Measurements from ENCODE around the gene ZBTB24.

ZBTB24 gene

GRCh38 chr6:109442393-109442924 is 40.6 kb downstream of the ZBTB24 start:
- Histone ChIP-seq H3K9ac (ENCODE audit: insufficient read length) (no peak overlapping the region), H3K4me3 (no peak overlapping the region)

GRCh38 chr6:109441069-109441816 is 41.8 kb downstream of the ZBTB24 start:
- H3K27ac ChIP-seq = no peak overlapping the region
- TF ChIP-seq POLR2AphosphoS5 (IDR thresholded peaks at IDR 0.05; ENCODE audit: borderline replicate concordance, low read depth, low read length) (no peak), EZH2 (IDR thresholded peaks at IDR 0.05) (no peak), FOXP2 (optimal IDR thresholded peaks at IDR 0.05; ENCODE audit: control extremely low read depth, extremely low read length, insufficient read depth) (no peak)
- H3K9me3 ChIP-seq (ENCODE audit: low read depth, low read length) = no peaks in the 10 kb centered on the region
- peak overlapping the region; percentile 89 for H3K9ac ChIP-seq (ENCODE audit: insufficient read length)
- H3K36me3 ChIP-seq (ENCODE audit: insufficient read depth, low read length) = peaks cover 6% of the 10 kb centered on the region; the same call in 1 of the 2 replicates
- DNase-seq (ENCODE audit: low read depth, low spot score) = no peak
- peak overlapping the region; percentile 93 for H3K4me3 ChIP-seq

More at GRCh38 chr6:109442393-109442924, 40.6 kb downstream of the ZBTB24 start:
- DNase-seq (ENCODE audit: low read depth, low spot score) = no peak
- Histone ChIP-seq H3K36me3 (ENCODE audit: insufficient read depth, low read length) (peaks cover 6% of the 10 kb centered on the region; the same call in 1 of the 2 replicates), H3K9me3 (ENCODE audit: low read depth, low read length) (no peaks in the 10 kb centered on the region), H3K27ac (no peak overlapping the region)
- TF ChIP-seq POLR2AphosphoS5 (IDR thresholded peaks at IDR 0.05; ENCODE audit: borderline replicate concordance, low read depth, low read length) (no peak), EZH2 (IDR thresholded peaks at IDR 0.05) (no peak), FOXP2 (optimal IDR thresholded peaks at IDR 0.05; ENCODE audit: control extremely low read depth, extremely low read length, insufficient read depth) (no peak)

- Histone ChIP-seq H3K9ac (ENCODE audit: insufficient read length) (peak within 1 kb of the TSS; percentile 89), H3K9me3 (ENCODE audit: low read depth, low read length) (no peaks in the 10 kb centered on the region), H3K36me3 (ENCODE audit: insufficient read depth, low read length) (peaks cover 4% of the 10 kb centered on the region; the same call in 1 of the 2 replicates), H3K27ac (no peak within 1 kb of the TSS), H3K4me3 (peak within 1 kb of the TSS; percentile 93)
- no peak for DNase-seq (ENCODE audit: low read depth, low spot score)
- peak; percentile 64; the same call in 1 of the 2 replicates for TF ChIP-seq POLR2AphosphoS5 (IDR thresholded peaks at IDR 0.05; ENCODE audit: borderline replicate concordance, low read depth, low read length)
- TF ChIP-seq FOXP2 (optimal IDR thresholded peaks at IDR 0.05; ENCODE audit: control extremely low read depth, extremely low read length, insufficient read depth) = no peak
These were observed 42.5 kb downstream of the ZBTB24 start, which contains the start of the genes PPIL6 and SMPD2 for GRCh38 chr6:109440331-109441068. Gene PPIL6, minus strand, starts transcription at chr6:109440628. Its CDS starts 38 bp downstream, at chr6:109440590. Gene SMPD2, plus strand, starts transcription at chr6:109440724. Its CDS starts 398 bp downstream, at chr6:109441122.

- no peak for TF ChIP-seq EZH2 (IDR thresholded peaks at IDR 0.05)
- no peak for TF ChIP-seq POLR2AphosphoS5 (IDR thresholded peaks at IDR 0.05; ENCODE audit: borderline replicate concordance, low read depth, low read length)
- Histone ChIP-seq H3K4me3 (no peak overlapping the region), H3K27ac (no peak overlapping the region), H3K9ac (ENCODE audit: insufficient read length) (no peak overlapping the region), H3K36me3 (ENCODE audit: insufficient read depth, low read length) (no peaks in the 10 kb centered on the region), H3K9me3 (ENCODE audit: low read depth, low read length) (no peaks in the 10 kb centered on the region)
- no peak for DNase-seq (ENCODE audit: low read depth, low spot score)
These were observed 47.0 kb downstream of the ZBTB24 start for GRCh38 chr6:109436041-109436440.

- no peak overlapping the region for H3K4me3 ChIP-seq
- no peak for TF ChIP-seq EZH2 (IDR thresholded peaks at IDR 0.05)
- H3K27ac ChIP-seq = no peak overlapping the region
- no peaks in the 10 kb centered on the region for H3K9me3 ChIP-seq (ENCODE audit: low read depth, low read length)
- DNase-seq (ENCODE audit: low read depth, low spot score) = no peak
- H3K9ac ChIP-seq (ENCODE audit: insufficient read length) = no peak overlapping the region
- no peaks in the 10 kb centered on the region for H3K36me3 ChIP-seq (ENCODE audit: insufficient read depth, low read length)
These were observed 48.6 kb downstream of the ZBTB24 start for GRCh38 chr6:109434456-109434855.

- Histone ChIP-seq H3K9ac (ENCODE audit: insufficient read length) (no peak overlapping the region), H3K4me3 (no peak overlapping the region), H3K27ac (no peak overlapping the region), H3K36me3 (ENCODE audit: insufficient read depth, low read length) (no peaks in the 10 kb centered on the region), H3K9me3 (ENCODE audit: low read depth, low read length) (no peaks in the 10 kb centered on the region)
- no peak for TF ChIP-seq EZH2 (IDR thresholded peaks at IDR 0.05)
- TF ChIP-seq POLR2AphosphoS5 (IDR thresholded peaks at IDR 0.05; ENCODE audit: borderline replicate concordance, low read depth, low read length) = no peak
- TF ChIP-seq FOXP2 (optimal IDR thresholded peaks at IDR 0.05; ENCODE audit: control extremely low read depth, extremely low read length, insufficient read depth) = no peak
- no peak for DNase-seq (ENCODE audit: low read depth, low spot score)
These were observed 53.5 kb downstream of the ZBTB24 start for GRCh38 chr6:109429496-109429895.

- no peak for TF ChIP-seq EZH2 (IDR thresholded peaks at IDR 0.05)
- TF ChIP-seq POLR2AphosphoS5 (IDR thresholded peaks at IDR 0.05; ENCODE audit: borderline replicate concordance, low read depth, low read length) = no peak
- no peak for TF ChIP-seq FOXP2 (optimal IDR thresholded peaks at IDR 0.05; ENCODE audit: control extremely low read depth, extremely low read length, insufficient read depth)
- no peak overlapping the region for H3K4me3 ChIP-seq
- no peaks in the 10 kb centered on the region for H3K36me3 ChIP-seq (ENCODE audit: insufficient read depth, low read length)
- DNase-seq (ENCODE audit: low read depth, low spot score) = no peak
- no peaks in the 10 kb centered on the region for H3K9me3 ChIP-seq (ENCODE audit: low read depth, low read length)
- H3K9ac ChIP-seq (ENCODE audit: insufficient read length) = no peak overlapping the region
- no peak overlapping the region for H3K27ac ChIP-seq
These were observed 54.0 kb downstream of the ZBTB24 start for GRCh38 chr6:109428889-109429477.

GRCh38 chr6:109424946-109425345 is 58.1 kb downstream of the ZBTB24 start:
- Histone ChIP-seq H3K9ac (ENCODE audit: insufficient read length) (no peak overlapping the region), H3K9me3 (ENCODE audit: low read depth, low read length) (no peaks in the 10 kb centered on the region), H3K27ac (no peak overlapping the region), H3K36me3 (ENCODE audit: insufficient read depth, low read length) (no peaks in the 10 kb centered on the region), H3K4me3 (no peak overlapping the region)
- DNase-seq (ENCODE audit: low read depth, low spot score) = no peak
- TF ChIP-seq POLR2AphosphoS5 (IDR thresholded peaks at IDR 0.05; ENCODE audit: borderline replicate concordance, low read depth, low read length) (no peak), EZH2 (IDR thresholded peaks at IDR 0.05) (no peak), FOXP2 (optimal IDR thresholded peaks at IDR 0.05; ENCODE audit: control extremely low read depth, extremely low read length, insufficient read depth) (no peak)
